Neural cell (in vitro differentiated cells): Measurements from ENCODE around the gene STYXL1.

Experiments used
- CTCF ChIP-seq: fragments of 450-650 bp; IDR thresholded peaks from 2 replicates; pipeline ENCODE4 v1.5.1; 2014; ENCODE audit warnings: antibody characterized with exemption, mild to moderate bottlenecking, moderate library complexity; ENCODE audit not compliant: poor library complexity, severe bottlenecking
- EP300 ChIP-seq: fragments of 450-650 bp; conservative IDR thresholded peaks from 2 replicates; pipeline ENCODE4 v1.6.1; 2014; ENCODE audit warnings: antibody characterized with exemption, mild to moderate bottlenecking, moderate library complexity; ENCODE audit not compliant: poor library complexity, severe bottlenecking
- EZH2 ChIP-seq: fragments of 200-600, 300-800 bp; shearing (Covaris generic), sonication (generic); IDR thresholded peaks from 2 replicates; pipeline ENCODE4 v1.6.1; 2014; ENCODE audit warnings: antibody characterized with exemption, low read length, borderline replicate concordance, mild to moderate bottlenecking; ENCODE audit not compliant: insufficient read depth, poor library complexity, severe bottlenecking
- MXI1 ChIP-seq: fragments of 450-650 bp; conservative IDR thresholded peaks from 2 replicates; pipeline ENCODE4 v1.6.1; 2014; ENCODE audit warnings: antibody characterized with exemption, mild to moderate bottlenecking; ENCODE audit not compliant: poor library complexity, severe bottlenecking
- POLR2AphosphoS5 ChIP-seq: IDR thresholded peaks from 2 replicates; pipeline ENCODE4 v1.6.1; 2012
- RAD21 ChIP-seq: fragments of 450-650 bp; conservative IDR thresholded peaks from 2 replicates; pipeline ENCODE4 v1.6.1; 2014; ENCODE audit warnings: antibody characterized with exemption, mild to moderate bottlenecking, moderate library complexity
- REST ChIP-seq: IDR thresholded peaks from 2 replicates; pipeline ENCODE4 v1.6.1; 2012; ENCODE audit warnings: borderline replicate concordance
- SMC3 ChIP-seq: fragments of 450-650 bp; conservative IDR thresholded peaks from 2 replicates; pipeline ENCODE4 v1.6.1; 2014; ENCODE audit warnings: antibody characterized with exemption, mild to moderate bottlenecking, moderate library complexity; ENCODE audit not compliant: poor library complexity
- TAF1 ChIP-seq: IDR thresholded peaks from 2 replicates; pipeline ENCODE4 v1.6.1; 2012; ENCODE audit warnings: low read depth

GRCh38 chr7:75984130-75985008, 63.4 kb downstream of the STYXL1 start:
- TF ChIP-seq CTCF (no peak), MXI1 (no peak), TAF1 (no peak), EZH2 (no peak), POLR2AphosphoS5 (no peak), EP300 (no peak), REST (no peak), SMC3 (no peak), RAD21 (no peak)
